Naive B cell (primary cell): ENCODE measurements around the gene PLB1. TPM values are rescaled to one million over a fixed set of nuclear protein-coding genes. Genes with fewer than 3 reads are reported as not detected.
"Not testable (repeated sequence)": the region's sequence is repeated elsewhere in the genome, so short reads cannot be mapped to it uniquely, and the experiment has no call there.

Experiments used
- ATAC-seq, 2 donors: fragments of 150-1000 bp; cut with Tn5 transposase; 2 replicates each; pipeline ENCODE4 v1.10.0; 2021; ENCODE audit warnings: low read depth in 2 of 2, mild to moderate bottlenecking in 2 of 2, moderate library complexity in 2 of 2
- DNase-seq: peaks from one replicate; pipeline ENCODE4 v3.0.0; 2022
- H3K27ac Mint-ChIP-seq, 6 donors: one replicate each; pipeline ENCODE4 v1.8.0; 2020 to 2022; ENCODE audit warnings: mild to moderate bottlenecking in 6 of 6, mixed read lengths in 6 of 6, moderate library complexity in 5 of 6, inconsistent platforms in 2 of 6
- H3K27me3 Mint-ChIP-seq, 3 donors: one replicate each; pipeline ENCODE4 v1.8.0; 2021 to 2022; ENCODE audit warnings: mixed read lengths in 3 of 3, mild to moderate bottlenecking in 1 of 3
- H3K36me3 Mint-ChIP-seq, 2 donors: one replicate each; pipeline ENCODE4 v1.8.0; 2020 to 2022; ENCODE audit warnings: mixed read lengths in 2 of 2, inconsistent platforms in 1 of 2, mild to moderate bottlenecking in 1 of 2
- H3K4me1 Mint-ChIP-seq, 3 donors: one replicate each; pipeline ENCODE4 v1.8.0; 2020 to 2022; ENCODE audit warnings: mixed read lengths in 3 of 3, inconsistent platforms in 1 of 3, mild to moderate bottlenecking in 1 of 3, moderate library complexity in 1 of 3
- H3K4me3 Mint-ChIP-seq, 8 donors: one replicate each; pipeline ENCODE4 v1.8.0; 2020 to 2022; ENCODE audit warnings: mild to moderate bottlenecking in 8 of 8, mixed read lengths in 8 of 8, moderate library complexity in 8 of 8, inconsistent platforms in 2 of 8
- H3K9me3 Mint-ChIP-seq, 7 donors: one replicate each; pipeline ENCODE4 v1.8.0; 2020 to 2022; ENCODE audit warnings: mixed read lengths in 7 of 7, mild to moderate bottlenecking in 5 of 7, inconsistent platforms in 2 of 7, moderate library complexity in 1 of 7
- polyA plus RNA-seq, 6 donors: library from polyadenylated mRNA; unstranded; fragments of 300-500 nt; fragmentation: Illumina TruSeq; gene quantifications; one replicate each; pipeline ENCODE4 v1.2.3, GENCODE V29; 2021; ENCODE audit warnings: low read depth in 6 of 6

The PLB1 gene
- polyA plus RNA-seq, 6 donors from 2014 or later, result 0.17 to 2.3 (median 0.38) TPM; not detected in 2

- DNase-seq, H3K27ac Mint-ChIP-seq, H3K9me3 Mint-ChIP-seq, H3K36me3 Mint-ChIP-seq, H3K4me3 Mint-ChIP-seq, ATAC-seq: not testable (repeated sequence)
- Mint-ChIP-seq H3K27me3 (peaks cover 0 to 18% (median 2%) of the 10 kb centered on the region in 3 donors), H3K4me1 (peaks cover 0 to 11% (median 5%) of the 10 kb centered on the region in 3 donors)
Observed at GRCh38 chr2:28472641-28473040, 23.2 kb upstream of the PLB1 start.

DNA sequence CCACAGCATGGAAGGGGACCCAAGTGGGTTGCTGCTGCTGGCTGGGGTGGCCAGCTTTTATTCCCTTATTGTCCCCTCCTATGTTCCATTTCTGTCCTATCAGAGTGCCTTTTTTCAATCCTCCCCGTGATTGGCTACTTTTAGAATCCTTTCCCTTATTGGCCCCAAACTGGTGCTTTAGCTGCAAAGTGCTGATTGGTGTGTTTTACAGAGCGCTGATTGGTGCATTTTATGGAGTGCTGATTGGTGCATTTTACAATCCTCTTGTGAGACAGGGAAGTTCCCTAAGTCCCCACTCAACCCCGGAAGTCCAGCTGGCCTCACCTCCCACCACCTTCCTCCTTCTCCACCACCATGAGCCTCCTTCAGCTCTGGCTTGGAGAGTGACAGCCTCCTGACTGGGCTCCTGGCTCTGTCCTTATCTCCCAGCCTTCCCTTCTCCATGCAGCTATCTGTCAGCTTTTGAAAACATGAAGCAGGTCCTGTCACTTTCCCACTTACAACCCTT is 20.7 kb upstream of the PLB1 start:
- no peak for DNase-seq
- no peaks in the 10 kb centered on the region for H3K36me3 Mint-ChIP-seq
- peaks cover 6 to 24% (median 12%) of the 10 kb centered on the region in 3 donors for H3K27me3 Mint-ChIP-seq
- no peak overlapping the region for H3K4me3 Mint-ChIP-seq
- no peak for ATAC-seq
- H3K27ac Mint-ChIP-seq, result no peak overlapping the region
- H3K9me3 Mint-ChIP-seq, result peaks cover 0 to 9% (median 2%) of the 10 kb centered on the region in 7 donors
- H3K4me1 Mint-ChIP-seq, result peaks cover 0 to 6% (median 3%) of the 10 kb centered on the region in 3 donors

DNA sequence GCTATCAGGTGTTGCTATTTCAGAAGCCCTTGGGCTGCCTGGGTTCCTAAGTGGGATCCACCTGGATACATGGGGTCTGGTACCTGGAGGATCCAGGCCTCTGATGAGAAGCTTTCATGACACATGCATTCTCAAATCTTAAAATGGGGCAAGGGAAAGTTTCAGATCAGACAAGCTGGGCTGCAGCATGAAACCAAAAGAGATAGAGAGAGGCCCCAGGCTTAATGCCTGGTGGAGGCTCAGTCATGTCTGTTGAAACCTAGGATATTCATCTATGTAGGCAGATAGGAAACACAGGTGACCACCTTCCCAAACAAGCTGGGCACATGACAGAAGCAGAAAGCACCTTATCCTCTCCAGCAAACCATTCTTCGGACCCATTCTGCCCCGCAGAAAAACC is 18.8 kb upstream of the PLB1 start:
- peaks cover 0 to 1% (median 0%) of the 10 kb centered on the region in 3 donors for H3K4me1 Mint-ChIP-seq
- H3K36me3 Mint-ChIP-seq, result no peaks in the 10 kb centered on the region
- peaks cover 6 to 21% (median 17%) of the 10 kb centered on the region in 3 donors for H3K27me3 Mint-ChIP-seq
- peaks cover 0 to 9% (median 2%) of the 10 kb centered on the region in 7 donors for H3K9me3 Mint-ChIP-seq
- H3K4me3 Mint-ChIP-seq, result no peak overlapping the region
- no peak overlapping the region for H3K27ac Mint-ChIP-seq
- DNase-seq, result no peak
- no peak for ATAC-seq

GRCh38 chr2:28477645-28478044 is 18.2 kb upstream of the PLB1 start:
- Mint-ChIP-seq H3K9me3 (peaks cover 0 to 9% (median 2%) of the 10 kb centered on the region in 7 donors), H3K4me1 (no peaks in the 10 kb centered on the region), H3K27ac (no peak overlapping the region), H3K36me3 (no peaks in the 10 kb centered on the region), H3K4me3 (no peak overlapping the region), H3K27me3 (peaks cover 6 to 19% (median 17%) of the 10 kb centered on the region in 3 donors)
- ATAC-seq (no peak), DNase-seq (no peak)

GRCh38 chr2:28480403-28481049 is 15.3 kb upstream of the PLB1 start:
- Mint-ChIP-seq H3K4me3 (no peak overlapping the region), H3K27me3 (peaks cover 6 to 17% (median 14%) of the 10 kb centered on the region in 3 donors), H3K36me3 (no peaks in the 10 kb centered on the region), H3K9me3 (peaks cover 0 to 4% (median 0%) of the 10 kb centered on the region in 7 donors), H3K27ac (no peak overlapping the region), H3K4me1 (no peaks in the 10 kb centered on the region)
- DNase-seq, result no peak
- ATAC-seq, result no peak

- peaks cover 10 to 25% (median 13%) of the 10 kb centered on the region in 3 donors for H3K27me3 Mint-ChIP-seq
- H3K4me3 Mint-ChIP-seq, result no peak overlapping the region
- DNase-seq (no peak), ATAC-seq (no peak)
- peaks cover 0 to 4% (median 0%) of the 10 kb centered on the region in 7 donors for H3K9me3 Mint-ChIP-seq
- no peaks in the 10 kb centered on the region for H3K36me3 Mint-ChIP-seq
- H3K4me1 Mint-ChIP-seq, result no peaks in the 10 kb centered on the region
- no peak overlapping the region for H3K27ac Mint-ChIP-seq
Observed at GRCh38 chr2:28481905-28482304, 14.0 kb upstream of the PLB1 start.

DNA sequence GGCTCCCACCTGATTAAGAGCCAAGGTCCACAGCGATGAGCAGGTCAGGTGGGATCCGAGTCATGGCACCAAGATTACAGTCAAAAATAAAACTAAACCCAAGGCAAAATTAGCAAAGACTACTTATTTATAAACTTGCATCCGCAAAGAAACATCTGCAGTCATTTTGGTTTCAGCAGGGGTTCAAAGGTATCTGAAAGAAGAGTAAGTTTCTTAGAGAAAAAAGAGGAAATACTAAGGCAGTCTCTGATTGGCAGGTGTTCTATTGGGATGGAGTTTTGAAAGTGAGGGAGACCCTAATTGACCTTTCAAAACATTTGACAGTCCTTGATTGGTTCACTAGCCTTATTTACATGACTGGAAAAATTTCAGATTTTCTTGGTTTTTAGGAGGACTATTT is 11.0 kb upstream of the PLB1 start:
- Mint-ChIP-seq H3K9me3 (peaks cover 0 to 4% (median 0%) of the 10 kb centered on the region in 7 donors), H3K27ac (no peak overlapping the region), H3K4me3 (no peak overlapping the region), H3K36me3 (no peaks in the 10 kb centered on the region), H3K27me3 (peaks cover 6 to 16% (median 7%) of the 10 kb centered on the region in 3 donors), H3K4me1 (no peaks in the 10 kb centered on the region)
- DNase-seq, result no peak
- no peak for ATAC-seq

- ATAC-seq, result no peak
- H3K4me1 Mint-ChIP-seq, result no peaks in the 10 kb centered on the region
- H3K27me3 Mint-ChIP-seq, result peaks cover under 1 to 8% (median 7%) of the 10 kb centered on the region in 3 donors
- DNase-seq, result no peak
- no peaks in the 10 kb centered on the region for H3K36me3 Mint-ChIP-seq
- no peaks in the 10 kb centered on the region for H3K9me3 Mint-ChIP-seq
- H3K27ac Mint-ChIP-seq, result no peak overlapping the region
- no peak overlapping the region for H3K4me3 Mint-ChIP-seq
Observed at GRCh38 chr2:28486526-28486925, 9.3 kb upstream of the PLB1 start.

- ATAC-seq (no peak), DNase-seq (no peak)
- Mint-ChIP-seq H3K9me3 (no peaks in the 10 kb centered on the region), H3K36me3 (no peaks in the 10 kb centered on the region), H3K27me3 (peaks cover 0 to 8% (median 7%) of the 10 kb centered on the region in 3 donors), H3K4me1 (no peaks in the 10 kb centered on the region), H3K4me3 (no peak overlapping the region), H3K27ac (no peak overlapping the region)
Observed at GRCh38 chr2:28487258-28487657, 8.6 kb upstream of the PLB1 start.

- Mint-ChIP-seq H3K4me3 (no peak overlapping the region), H3K4me1 (no peaks in the 10 kb centered on the region), H3K36me3 (no peaks in the 10 kb centered on the region), H3K9me3 (no peaks in the 10 kb centered on the region), H3K27me3 (peaks cover 0 to 8% (median 7%) of the 10 kb centered on the region in 3 donors), H3K27ac (no peak overlapping the region)
- no peak for ATAC-seq
- DNase-seq, result no peak
Observed at GRCh38 chr2:28488083-28488830, 7.6 kb upstream of the PLB1 start.

DNA sequence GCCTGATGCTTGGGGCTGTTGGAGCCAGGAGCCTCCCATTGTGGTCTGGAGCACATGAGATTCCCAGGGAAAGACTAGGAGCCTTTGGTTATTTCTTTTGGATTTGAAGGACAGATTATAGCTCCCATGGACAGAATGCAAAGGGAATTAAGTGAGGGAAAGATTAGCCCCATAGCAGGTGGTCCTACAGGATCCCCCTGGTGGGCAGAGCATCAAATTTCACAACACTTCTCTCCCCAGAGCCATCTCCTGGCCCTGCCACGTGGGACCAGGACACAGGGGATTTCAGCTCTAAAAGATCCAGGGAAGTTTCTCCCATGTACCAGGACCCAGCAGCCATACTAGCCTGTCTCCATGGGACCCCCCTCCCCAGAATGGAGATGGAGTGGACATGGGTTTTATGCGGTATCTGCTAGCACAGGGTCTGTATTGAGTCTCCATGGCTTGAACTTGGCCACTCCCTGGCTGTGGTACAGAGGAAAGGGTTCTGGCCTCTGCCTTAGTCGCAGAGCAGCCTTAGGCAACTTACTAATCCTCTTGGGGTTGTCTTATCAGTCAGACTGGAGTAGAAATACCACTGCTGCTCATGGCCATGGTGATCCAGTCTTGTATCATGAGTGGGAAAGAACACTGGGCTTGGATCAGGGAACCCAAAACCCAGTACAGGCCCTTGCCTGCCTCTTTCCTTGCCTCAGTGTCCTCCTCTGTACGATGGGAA is 6.8 kb upstream of the PLB1 start:
- no peak overlapping the region for H3K4me3 Mint-ChIP-seq
- peaks cover 0 to 8% (median 7%) of the 10 kb centered on the region in 3 donors for H3K27me3 Mint-ChIP-seq
- no peaks in the 10 kb centered on the region for H3K4me1 Mint-ChIP-seq
- H3K36me3 Mint-ChIP-seq, result no peaks in the 10 kb centered on the region
- no peaks in the 10 kb centered on the region for H3K9me3 Mint-ChIP-seq
- DNase-seq, result no peak
- no peak for ATAC-seq
- no peak overlapping the region for H3K27ac Mint-ChIP-seq

DNA sequence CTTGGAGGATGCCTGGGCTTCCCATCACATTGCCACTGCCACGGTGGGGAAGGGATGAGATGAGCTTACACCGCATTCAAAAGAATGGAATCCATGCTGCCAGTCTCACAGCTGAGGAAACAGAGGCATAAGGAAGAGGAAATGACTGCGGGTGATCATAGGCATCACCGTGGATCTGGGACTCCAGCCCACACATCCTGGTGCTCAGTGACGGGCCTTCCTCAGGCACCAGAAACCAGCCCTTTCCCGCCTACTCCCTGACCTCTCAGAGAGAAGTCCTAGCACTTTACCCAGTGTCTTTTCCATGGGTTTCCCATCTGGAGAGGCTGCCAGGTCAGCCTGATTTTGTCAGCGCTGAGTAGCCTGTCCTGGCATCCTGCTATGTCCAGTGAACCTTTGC is 5.3 kb upstream of the PLB1 start:
- Mint-ChIP-seq H3K4me1 (no peaks in the 10 kb centered on the region), H3K27me3 (peaks cover 0 to 8% (median 7%) of the 10 kb centered on the region in 3 donors), H3K4me3 (no peak overlapping the region), H3K36me3 (no peaks in the 10 kb centered on the region), H3K9me3 (no peaks in the 10 kb centered on the region), H3K27ac (no peak overlapping the region)
- ATAC-seq (no peak), DNase-seq (no peak)

DNA sequence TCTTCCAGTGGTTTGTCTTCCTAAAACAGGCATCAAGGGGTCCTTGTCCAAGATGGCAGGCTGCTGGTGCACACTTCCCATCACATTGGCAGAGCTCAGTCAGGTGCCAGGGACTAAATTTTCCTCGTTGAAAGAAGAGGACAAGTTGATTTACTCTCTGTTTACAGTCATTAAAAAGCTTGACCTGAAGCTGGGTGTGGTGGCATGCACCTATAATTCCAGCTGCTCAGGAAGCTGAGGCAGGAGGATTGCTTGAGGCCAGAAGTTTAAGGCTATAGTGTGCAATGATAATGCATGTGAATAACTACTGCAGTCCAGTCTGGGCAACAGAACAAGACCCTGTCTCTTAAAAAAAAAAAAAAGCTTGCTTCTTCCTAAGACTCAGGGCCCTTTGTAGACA is 3.6 kb upstream of the PLB1 start:
- Mint-ChIP-seq H3K36me3 (no peaks in the 10 kb centered on the region), H3K4me3 (no peak overlapping the region), H3K27ac (no peak overlapping the region), H3K27me3 (peaks cover 7 to 16% (median 15%) of the 10 kb centered on the region in 3 donors), H3K9me3 (no peaks in the 10 kb centered on the region), H3K4me1 (no peaks in the 10 kb centered on the region)
- ATAC-seq (no peak), DNase-seq (no peak)
